GM12878 (cell line): ENCODE results near the gene LHCGR. TPM values are rescaled to one million over a fixed set of nuclear protein-coding genes. Genes with fewer than 3 reads are reported as not detected.

Source experiments
- ATAC-seq: fragments of 200-7000 bp; cut with Tn5 transposase; 3 replicates; pipeline ENCODE4 v1.9.1; 2020; ENCODE audit warnings: mild to moderate bottlenecking, moderate library complexity
- BruUV-seq: library from RNA; stranded (reverse); fragments of 400-500 nt; replicated peaks from 2 replicates; lab custom pipeline; 2021; lab: Mats Ljungman, UMichigan
- CTCF ChIA-PET: fragments of 300-600 bp; sonication (Branson Sonifier 250); formaldehyde crosslinking; extraction: SDS; loops from one replicate; lab custom pipeline; 2021; ENCODE audit warnings: inconsistent platforms; lab: Yijun Ruan, JAX
- POLR2A ChIA-PET: fragments of 350-600 bp; formaldehyde crosslinking; extraction: SDS; loops from one replicate; lab custom pipeline; 2021; ENCODE audit warnings: inconsistent platforms; lab: Charles Lee
- RAD21 ChIA-PET: fragments of 300-600 bp; sonication (Branson Sonifier 250); formaldehyde crosslinking; loops from one replicate; lab custom pipeline; 2023; ENCODE audit warnings: antibody characterized with exemption; ENCODE audit not compliant: unreplicated experiment; lab: Charles Lee
- SMC1A ChIA-PET: fragments of 300-600 bp; sonication (Branson Sonifier 250); formaldehyde crosslinking; loops from one replicate; lab custom pipeline; 2023; ENCODE audit not compliant: unreplicated experiment, uncharacterized antibody; lab: Charles Lee
- DNase-seq: peaks from one replicate; pipeline ENCODE4 v3.0.0-alpha.2; 2011; ENCODE audit warnings: low read depth, low spot score
- FAIRE-seq: peaks from 3 replicates; lab custom pipeline; 2011; peaks lifted over from hg19 to GRCh38; lab: Jason Lieb, UNC
- H2AFZ ChIP-seq: 2 replicates; pipeline ENCODE4 v1.6.0; 2011; ENCODE audit warnings: low read depth, low read length, control low read depth; ENCODE audit not compliant: control insufficient read depth
- H3K27ac ChIP-seq: 2 replicates; pipeline ENCODE4 v1.5.1; 2011; ENCODE audit warnings: control low read depth; ENCODE audit not compliant: control insufficient read depth, insufficient read depth
- H3K27me3 ChIP-seq, 2 experiments: replicated peaks in 1 of 2; 2 replicates each; pipeline versions ENCODE4 v1.6.0 to v1.6.1; 2011; ENCODE audit warnings: low read length in 1 of 2; ENCODE audit not compliant: control insufficient read depth in 2 of 2, insufficient read depth in 2 of 2
- H3K36me3 ChIP-seq, 2 experiments: 2 replicates each; pipeline ENCODE4 v1.5.1; 2011; ENCODE audit warnings: low read length in 1 of 2; ENCODE audit not compliant: control insufficient read depth in 2 of 2, insufficient read depth in 2 of 2
- H3K4me1 ChIP-seq: 2 replicates; pipeline ENCODE4 v1.6.1; 2011; ENCODE audit warnings: mild to moderate bottlenecking, low read length, moderate library complexity, mixed read lengths; ENCODE audit not compliant: control insufficient read depth, insufficient read depth
- H3K4me2 ChIP-seq: 2 replicates; pipeline ENCODE4 v1.6.0; 2011; ENCODE audit warnings: control low read depth; ENCODE audit not compliant: control insufficient read depth, insufficient read depth
- H3K4me3 ChIP-seq: fragments of 200-600 bp; sonication (generic); 2 replicates; pipeline ENCODE4 v1.5.1; 2016
- H3K79me2 ChIP-seq: 2 replicates; pipeline ENCODE4 v1.6.0; 2011; ENCODE audit warnings: low read length; ENCODE audit not compliant: control insufficient read depth, insufficient read depth
- H3K9ac ChIP-seq: 2 replicates; pipeline ENCODE4 v1.8.0; 2011; ENCODE audit warnings: low read length, control low read depth, mixed read lengths; ENCODE audit not compliant: control insufficient read depth, insufficient read depth
- H3K9me3 ChIP-seq: replicated peaks from 3 replicates; pipeline ENCODE4 v1.5.1; 2011; ENCODE audit warnings: mild to moderate bottlenecking, low read length; ENCODE audit not compliant: control insufficient read depth, insufficient read depth
- H4K20me1 ChIP-seq: 2 replicates; pipeline ENCODE4 v1.6.0; 2011; ENCODE audit not compliant: control insufficient read depth, insufficient read depth
- ATF2 ChIP-seq: IDR thresholded peaks from 2 replicates; pipeline ENCODE4 v1.6.1; 2012; ENCODE audit warnings: low read length, inconsistent platforms
- FOXM1 ChIP-seq: IDR thresholded peaks from 2 replicates; pipeline ENCODE4 v1.6.1; 2012; ENCODE audit warnings: low read depth, mild to moderate bottlenecking, inconsistent platforms, low read length, moderate library complexity
- MEF2B ChIP-seq: fragments of 450-650 bp; IDR thresholded peaks from 2 replicates; pipeline ENCODE4 v1.6.1; 2018; ENCODE audit warnings: mild to moderate bottlenecking, moderate library complexity; ENCODE audit not compliant: partially characterized antibody, poor library complexity, severe bottlenecking
- NFIC ChIP-seq: IDR thresholded peaks from 2 replicates; pipeline ENCODE4 v1.6.1; 2012; ENCODE audit warnings: low read depth, mild to moderate bottlenecking, inconsistent platforms, low read length, moderate library complexity
- NFYB ChIP-seq: IDR thresholded peaks from 2 replicates; pipeline ENCODE4 v1.6.1; 2011; ENCODE audit warnings: low read depth, mild to moderate bottlenecking, low read length, improper control_type of control experiment, moderate library complexity; ENCODE audit not compliant: insufficient read depth
- WGBS: methylation state at CpG from one replicate; pipeline ENCODE4 v1.1.6; 2016; ENCODE audit warnings: low lambda C conversion rate; ENCODE audit not compliant: insufficient replicate concordance, insufficient coverage; ENCODE audit errors: missing lambda C conversion rate; 5-methylcytosine and 5-hydroxymethylcytosine counted together
- in situ Hi-C: fragments of 300-500 bp; cut with MboI; formaldehyde crosslinking; loops from 9 replicates; pipeline ENCODE4 v1.14.3; 2018; ENCODE audit warnings: mixed read lengths
- intact Hi-C: fragments of 100-400 bp; cut with micrococcal nuclease; formaldehyde crosslinking; loops from one replicate; pipeline ENCODE4 v1.14.2; 2022; ENCODE audit not compliant: unreplicated experiment
- polyA plus RNA-seq, 11 experiments: library from polyadenylated mRNA; depleted of rRNA in 4 of 11; unstranded in 6 of 11; stranded (reverse) in 5 of 11; fragments of >200 nt; fragmentation: Nextera tagmentation in 4 of 11; fragmentation: Illumina TruSeq in 1 of 11; extraction: Ambion mirVana in 4 of 11; extraction: Trizol in 1 of 11; gene quantifications; 1 replicate in 1 of 11; 2 replicates in 10 of 11; pipeline versions ENCODE4 v1.2.1 to v1.2.3, GENCODE V29; 2011 to 2016; ENCODE audit warnings: inconsistent platforms in 2 of 11, missing spikeins in 2 of 11, low read depth in 1 of 11
- total RNA-seq, 4 experiments: library from RNA; depleted of rRNA in 3 of 4; stranded (reverse); fragments of >200 nt in 3 of 4; fragmentation: Illumina TruSeq in 1 of 4; extraction: Trizol in 1 of 4; gene quantifications; 2 replicates each; pipeline versions ENCODE4 v1.2.1 to v1.2.3, GENCODE V29; 2013 to 2021
- TF ChIP-seq, protein P1 (sequence below): fragments of 450-650 bp; IDR thresholded peaks from 2 replicates; pipeline ENCODE4 v1.6.1; 2014; ENCODE audit warnings: mild to moderate bottlenecking

The LHCGR gene
- total and polyA plus RNA-seq, 10 of the 15 experiments (the other 5 are each of a cell fraction or from before 2014, with no cell fraction given) = 0.02 to 1.9 (median 0.13) TPM; not detected in 5

GRCh38 chr2:48714245-48714644 is 41.3 kb downstream of the LHCGR start:
- in situ Hi-C loops (no loop called here), intact Hi-C loops (no loop called here)
- Histone ChIP-seq H3K4me1 (no peaks in the 10 kb centered on the region), H4K20me1 (no peaks in the 10 kb centered on the region), H3K9me3 (no peaks in the 10 kb centered on the region), H3K79me2 (no peaks in the 10 kb centered on the region), H2AFZ (no peak overlapping the region), H3K27ac (no peak overlapping the region), H3K36me3 (no peaks in the 10 kb centered on the region), H3K4me2 (no peak overlapping the region), H3K4me3 (no peak overlapping the region), H3K27me3 (no peaks in the 10 kb centered on the region; a peak in 1 of 4 replicates)
- DNase-seq (no peak), FAIRE-seq (no peak)
- CTCF ChIA-PET = no interaction called here
- POLR2A ChIA-PET = no interaction called here
- SMC1A ChIA-PET = no interaction called here
- RAD21 ChIA-PET = no interaction called here
- no TSS peak for BruUV-seq
- WGBS = 45% methylated on average over 2 of the region's 2 CpGs
- no peak for TF ChIP-seq NFYB
- TF ChIP-seq NFIC = no peak
- TF ChIP-seq ATF2 = no peak
- TF ChIP-seq, protein P1, sequence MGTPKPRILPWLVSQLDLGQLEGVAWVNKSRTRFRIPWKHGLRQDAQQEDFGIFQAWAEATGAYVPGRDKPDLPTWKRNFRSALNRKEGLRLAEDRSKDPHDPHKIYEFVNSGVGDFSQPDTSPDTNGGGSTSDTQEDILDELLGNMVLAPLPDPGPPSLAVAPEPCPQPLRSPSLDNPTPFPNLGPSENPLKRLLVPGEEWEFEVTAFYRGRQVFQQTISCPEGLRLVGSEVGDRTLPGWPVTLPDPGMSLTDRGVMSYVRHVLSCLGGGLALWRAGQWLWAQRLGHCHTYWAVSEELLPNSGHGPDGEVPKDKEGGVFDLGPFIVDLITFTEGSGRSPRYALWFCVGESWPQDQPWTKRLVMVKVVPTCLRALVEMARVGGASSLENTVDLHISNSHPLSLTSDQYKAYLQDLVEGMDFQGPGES = no peak
- TF ChIP-seq MEF2B = no peak
- TF ChIP-seq FOXM1 = no peak
- TF ChIP-seq, all 136 proteins: peak for 0
- no peak for ATAC-seq
- no peak overlapping the region for H3K9ac ChIP-seq
